Thyroid gland (tissue), 4 donors: ENCODE results near the gene PPP1R3F. TPM values are rescaled to one million over a fixed set of nuclear protein-coding genes. Genes with fewer than 3 reads are reported as not detected.

Experiments used
- DNase-seq, 2 donors: peaks; one replicate each; pipeline ENCODE4 v3.0.0-alpha.2; 2019
- H3K27ac ChIP-seq, 3 donors: fragments of 200-600 bp; sonication (generic); 1 replicate in 2 of 3; 2 replicates in 1 of 3; pipeline ENCODE4 v1.5.1; 2016 to 2019; ENCODE audit warnings: mild to moderate bottlenecking in 1 of 3, moderate library complexity in 1 of 3
- H3K27me3 ChIP-seq: fragments of 200-600 bp; sonication (generic); one replicate; pipeline ENCODE4 v1.5.1; 2019
- H3K36me3 ChIP-seq, 2 donors: fragments of 200-600 bp; sonication (generic); one replicate each; pipeline ENCODE4 v1.5.1; 2016 to 2019
- H3K4me1 ChIP-seq, 2 donors: fragments of 200-600 bp; sonication (generic); one replicate each; pipeline ENCODE4 v1.5.1; 2017 to 2019
- H3K4me3 ChIP-seq, 3 donors: fragments of 200-600 bp; sonication (generic); replicated peaks in 1 of 3; 1 replicate in 2 of 3; 2 replicates in 1 of 3; pipeline ENCODE4 v1.5.1; 2016; ENCODE audit warnings: mild to moderate bottlenecking in 1 of 3
- H3K9me3 ChIP-seq: fragments of 200-600 bp; sonication (generic); one replicate; pipeline ENCODE4 v1.5.1; 2017
- POLR2A ChIP-seq, 2 donors: fragments of 450-650 bp; IDR thresholded peaks; one replicate each; pipeline ENCODE4 v1.6.1; 2017; ENCODE audit warnings: antibody characterized with exemption in 2 of 2, mild to moderate bottlenecking in 2 of 2, moderate library complexity in 1 of 2
- WGBS, 2 donors: methylation state at CpG; one replicate each; pipeline ENCODE4 v1.1.5; 2017; 5-methylcytosine and 5-hydroxymethylcytosine counted together
- intact Hi-C: fragments of 100-400 bp; cut with DNase I; formaldehyde crosslinking; loops from one replicate; pipeline ENCODE4 v1.15.1; 2023
- total RNA-seq, 4 donors: library from RNA; depleted of rRNA; stranded (reverse); fragments of >200 nt; gene quantifications; one replicate each; pipeline ENCODE4 v1.2.3, GENCODE V29; 2016
- TF ChIP-seq, protein P1 (sequence below), 6 experiments: fragments of 200-600 bp in 3 of 6; fragments of 450-650 bp in 3 of 6; sonication (generic) in 3 of 6; IDR thresholded peaks; one replicate each; pipeline ENCODE4 v1.5.1; 2016 to 2019; ENCODE audit warnings: antibody characterized with exemption in 6 of 6, mild to moderate bottlenecking in 2 of 6, inconsistent platforms in 1 of 6, moderate library complexity in 1 of 6

Gene PPP1R3F
- total RNA-seq, 4 donors from 2014 or later = 7.7 to 15.7 (median 12.5) TPM

GRCh38 chrX:49247916-49248811 lies 21.4 kb upstream of the PPP1R3F start:
- 60 to 97% methylated on average over 1 to 5 of the region's 28 CpGs for WGBS, 2 donors
- no peak for DNase-seq
- intact Hi-C loops = no loop called here
- TF ChIP-seq, protein P1, sequence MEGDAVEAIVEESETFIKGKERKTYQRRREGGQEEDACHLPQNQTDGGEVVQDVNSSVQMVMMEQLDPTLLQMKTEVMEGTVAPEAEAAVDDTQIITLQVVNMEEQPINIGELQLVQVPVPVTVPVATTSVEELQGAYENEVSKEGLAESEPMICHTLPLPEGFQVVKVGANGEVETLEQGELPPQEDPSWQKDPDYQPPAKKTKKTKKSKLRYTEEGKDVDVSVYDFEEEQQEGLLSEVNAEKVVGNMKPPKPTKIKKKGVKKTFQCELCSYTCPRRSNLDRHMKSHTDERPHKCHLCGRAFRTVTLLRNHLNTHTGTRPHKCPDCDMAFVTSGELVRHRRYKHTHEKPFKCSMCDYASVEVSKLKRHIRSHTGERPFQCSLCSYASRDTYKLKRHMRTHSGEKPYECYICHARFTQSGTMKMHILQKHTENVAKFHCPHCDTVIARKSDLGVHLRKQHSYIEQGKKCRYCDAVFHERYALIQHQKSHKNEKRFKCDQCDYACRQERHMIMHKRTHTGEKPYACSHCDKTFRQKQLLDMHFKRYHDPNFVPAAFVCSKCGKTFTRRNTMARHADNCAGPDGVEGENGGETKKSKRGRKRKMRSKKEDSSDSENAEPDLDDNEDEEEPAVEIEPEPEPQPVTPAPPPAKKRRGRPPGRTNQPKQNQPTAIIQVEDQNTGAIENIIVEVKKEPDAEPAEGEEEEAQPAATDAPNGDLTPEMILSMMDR (IDR thresholded peaks at IDR 0.05) = no peak
- TF ChIP-seq POLR2A (IDR thresholded peaks at IDR 0.05) = no peak
- Histone ChIP-seq H3K27ac (no peak overlapping the region), H3K4me3 (no peak overlapping the region), H3K27me3 (no peaks in the 10 kb centered on the region), H3K36me3 (no peaks in the 10 kb centered on the region), H3K9me3 (no peaks in the 10 kb centered on the region), H3K4me1 (no peaks in the 10 kb centered on the region)

DNA sequence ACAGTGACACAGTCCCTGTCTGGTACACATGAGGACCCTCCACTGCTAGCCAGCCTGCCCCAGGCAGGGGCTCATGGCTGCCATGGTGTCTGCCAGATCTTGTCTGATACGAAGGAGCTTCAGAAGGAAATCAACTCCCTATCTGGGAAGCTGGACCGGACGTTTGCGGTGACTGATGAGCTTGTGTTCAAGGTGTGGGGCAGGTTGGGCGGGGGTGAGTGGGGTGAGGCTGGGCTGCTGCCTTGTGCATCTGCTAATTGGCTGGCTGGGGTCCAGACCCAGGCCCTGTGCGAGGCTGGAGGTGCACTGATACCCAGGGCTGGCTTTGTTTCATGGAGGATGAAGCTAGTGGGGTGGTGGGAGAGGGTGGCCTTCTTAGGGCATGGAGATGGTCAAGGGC lies 20.5 kb upstream of the PPP1R3F start:
- Histone ChIP-seq H3K4me1 (no peaks in the 10 kb centered on the region), H3K4me3 (no peak overlapping the region), H3K27ac (no peak overlapping the region), H3K36me3 (no peaks in the 10 kb centered on the region), H3K9me3 (no peaks in the 10 kb centered on the region), H3K27me3 (no peaks in the 10 kb centered on the region)
- intact Hi-C loops = no loop called here
- WGBS, 2 donors = 83 to 94% methylated on average over 2 to 5 of the region's 6 CpGs
- TF ChIP-seq, protein P1 (IDR thresholded peaks at IDR 0.05) = no peak
- no peak for TF ChIP-seq POLR2A (IDR thresholded peaks at IDR 0.05)
- no peak for DNase-seq

- Histone ChIP-seq H3K4me3 (no peak overlapping the region), H3K4me1 (no peaks in the 10 kb centered on the region), H3K27ac (no peak overlapping the region), H3K9me3 (no peaks in the 10 kb centered on the region), H3K27me3 (no peaks in the 10 kb centered on the region), H3K36me3 (no peaks in the 10 kb centered on the region)
- TF ChIP-seq, protein P1 (IDR thresholded peaks at IDR 0.05) = no peak
- no peak for TF ChIP-seq POLR2A (IDR thresholded peaks at IDR 0.05)
- intact Hi-C loops = no loop called here
- DNase-seq = no peak
- WGBS, 2 donors = 80 to 100% methylated on average over 2 of the region's 9 CpGs
Measured at GRCh38 chrX:49249616-49250015, 20.0 kb upstream of the PPP1R3F start.

- Histone ChIP-seq H3K27me3 (no peaks in the 10 kb centered on the region), H3K4me3 (no peak overlapping the region), H3K4me1 (no peaks in the 10 kb centered on the region), H3K9me3 (no peaks in the 10 kb centered on the region), H3K36me3 (no peaks in the 10 kb centered on the region), H3K27ac (no peak overlapping the region)
- no peak for DNase-seq
- intact Hi-C loops = no loop called here
- WGBS, 2 donors = 83 to 100% methylated on average over 1 to 3 of the region's 13 CpGs
- TF ChIP-seq, protein P1 (IDR thresholded peaks at IDR 0.05) = no peak
- TF ChIP-seq POLR2A (IDR thresholded peaks at IDR 0.05) = no peak
Measured at GRCh38 chrX:49250066-49250465, 19.5 kb upstream of the PPP1R3F start.

DNA sequence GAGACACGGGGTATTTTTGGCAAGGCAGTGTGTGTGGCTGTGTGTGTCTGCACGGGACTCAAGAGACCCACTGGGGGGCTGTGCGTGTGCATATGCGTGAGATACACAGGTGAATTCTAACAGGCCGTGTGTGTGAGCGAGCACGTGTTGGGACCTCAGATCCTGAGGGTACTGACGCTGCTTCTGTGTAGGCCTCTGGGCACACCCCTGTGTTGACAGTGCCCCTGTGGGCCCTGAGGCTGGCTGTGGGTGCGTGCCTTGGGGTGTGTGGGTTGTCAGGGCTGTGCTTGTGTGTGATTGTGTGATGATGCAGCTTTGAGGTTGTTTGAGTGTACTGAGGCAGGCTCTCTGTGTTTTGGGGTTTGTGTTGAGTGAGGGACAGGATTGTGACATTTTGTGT lies 19.0 kb upstream of the PPP1R3F start:
- DNase-seq = no peak
- intact Hi-C loops = no loop called here
- no peaks in the 10 kb centered on the region for H3K4me1 ChIP-seq
- H3K36me3 ChIP-seq = no peaks in the 10 kb centered on the region
- H3K4me3 ChIP-seq = no peak overlapping the region
- no peak overlapping the region for H3K27ac ChIP-seq
- H3K9me3 ChIP-seq = no peaks in the 10 kb centered on the region
- no peak for TF ChIP-seq POLR2A (IDR thresholded peaks at IDR 0.05)
- TF ChIP-seq, protein P1 (IDR thresholded peaks at IDR 0.05) = no peak
- WGBS, 2 donors = 87 to 98% methylated on average over 3 to 9 of the region's 9 CpGs
- no peaks in the 10 kb centered on the region for H3K27me3 ChIP-seq
